Measurements from ENCODE around the gene SLC32A1. TPM values are rescaled to one million over a fixed set of nuclear protein-coding genes. Genes with fewer than 3 reads are reported as not detected.

SLC32A1 gene, protein sequence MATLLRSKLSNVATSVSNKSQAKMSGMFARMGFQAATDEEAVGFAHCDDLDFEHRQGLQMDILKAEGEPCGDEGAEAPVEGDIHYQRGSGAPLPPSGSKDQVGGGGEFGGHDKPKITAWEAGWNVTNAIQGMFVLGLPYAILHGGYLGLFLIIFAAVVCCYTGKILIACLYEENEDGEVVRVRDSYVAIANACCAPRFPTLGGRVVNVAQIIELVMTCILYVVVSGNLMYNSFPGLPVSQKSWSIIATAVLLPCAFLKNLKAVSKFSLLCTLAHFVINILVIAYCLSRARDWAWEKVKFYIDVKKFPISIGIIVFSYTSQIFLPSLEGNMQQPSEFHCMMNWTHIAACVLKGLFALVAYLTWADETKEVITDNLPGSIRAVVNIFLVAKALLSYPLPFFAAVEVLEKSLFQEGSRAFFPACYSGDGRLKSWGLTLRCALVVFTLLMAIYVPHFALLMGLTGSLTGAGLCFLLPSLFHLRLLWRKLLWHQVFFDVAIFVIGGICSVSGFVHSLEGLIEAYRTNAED
- total RNA-seq (2014; rRNA removed; shearing (Covaris generic)), result not detected in 2 replicates
- polyA plus RNA-seq (2015; cell fraction: cytosol; rRNA removed), result 0.03 TPM in 1 of 2 replicates, not detected in the other
- not detected in 2 replicates for polyA plus RNA-seq (2015; cell fraction: nucleus; rRNA removed)

DNA sequence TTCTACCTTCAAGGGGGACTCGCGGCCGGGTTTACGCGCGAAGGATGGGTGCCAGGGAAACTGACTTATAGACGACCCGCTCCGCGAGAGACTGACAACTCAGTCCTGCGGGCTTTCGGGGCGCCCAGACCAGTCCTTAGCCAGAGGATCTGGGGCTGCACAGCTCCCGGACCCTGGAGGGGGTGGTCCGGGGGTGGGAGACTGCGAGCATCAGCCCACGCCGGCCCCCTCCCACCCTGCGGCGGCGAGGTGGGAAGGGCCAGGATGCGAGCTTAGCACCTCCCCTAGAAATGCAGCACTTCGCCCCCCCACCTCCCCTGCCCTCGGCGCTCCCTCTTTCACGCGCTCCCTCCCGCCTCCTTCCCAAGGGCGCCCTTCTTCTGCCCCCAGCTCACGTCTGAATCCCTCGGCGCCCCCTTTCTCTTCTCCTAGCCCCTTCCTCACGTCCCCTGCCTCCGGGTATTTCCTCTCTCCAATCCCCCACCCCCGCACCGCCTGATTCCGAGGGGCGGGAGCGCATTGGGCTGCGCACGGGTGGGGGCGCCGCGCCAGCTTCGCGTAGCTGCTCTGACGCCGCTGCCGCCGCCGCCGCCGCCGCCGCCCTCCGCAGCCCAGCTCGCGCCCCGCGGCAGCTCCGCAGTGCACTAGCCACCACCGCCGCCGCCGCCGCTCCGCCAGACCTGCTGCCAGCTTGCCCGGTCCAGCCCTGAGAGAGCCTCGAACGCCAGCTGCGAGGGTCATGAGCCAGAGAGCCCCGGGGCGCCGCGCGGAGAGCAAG, at the start of gene SLC32A1:
Gene SLC32A1 (plus strand): TSS at position 639 of the 778 bp plus-strand sequence. CDS start 239 bp downstream, outside the sequence.
- DNase-seq (ENCODE audit: low read depth, low spot score), result no peak

DNA sequence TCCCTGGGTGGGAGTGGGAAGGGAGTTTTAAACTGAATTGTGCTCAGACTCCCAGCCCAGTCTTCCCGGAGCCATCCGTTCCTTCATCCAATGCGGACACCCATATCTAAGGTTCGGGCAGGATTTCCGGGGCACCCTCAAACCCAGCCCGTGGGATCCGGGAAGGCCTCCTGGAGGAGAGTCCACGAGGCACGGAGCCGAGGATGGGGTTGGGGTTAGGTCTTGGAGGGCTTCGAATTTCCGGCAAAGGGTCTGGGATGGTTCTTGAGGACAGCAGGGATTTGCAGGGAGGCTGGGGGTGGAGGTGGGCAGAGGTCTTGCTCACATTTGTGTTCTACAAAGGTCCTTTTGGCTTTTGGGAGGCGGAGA, 49.5 kb upstream of the SLC32A1 start:
- no peak for DNase-seq (ENCODE audit: low read depth, low spot score)
- in situ Hi-C loops (cut with HindIII; ENCODE audit: low pct_unique_long_range_greater_than_20kb, low sequenced_read_pairs), result loop anchor here (25.0 kb wide), 1 partner anchor 88 kb away; no protein-coding TSS in a partner anchor

More for the DNA sequence above, at the start of gene SLC32A1:
- in situ Hi-C loops (cut with HindIII; ENCODE audit: low pct_unique_long_range_greater_than_20kb, low sequenced_read_pairs), result no loop called here

DNA sequence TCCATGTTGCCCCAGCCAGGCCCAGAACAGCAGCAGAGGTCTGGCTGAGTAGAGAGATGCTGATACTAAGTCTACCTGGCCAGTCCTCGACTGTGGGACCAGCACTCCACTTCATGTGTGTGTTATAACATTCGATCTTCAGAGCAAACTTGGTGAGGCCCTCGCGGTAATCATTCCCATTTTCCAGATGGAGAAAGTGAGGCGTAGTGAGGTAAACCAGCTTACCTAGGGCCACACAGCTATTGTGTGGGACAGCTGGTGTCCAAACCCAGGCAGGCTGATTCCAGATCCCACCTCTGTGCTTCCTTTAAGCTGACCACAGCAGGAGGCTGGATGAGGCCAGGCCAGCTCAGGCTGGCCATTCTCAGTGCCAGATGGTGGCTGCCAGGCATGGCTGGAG, 47.7 kb upstream of the SLC32A1 start:
- no peak for DNase-seq (ENCODE audit: low read depth, low spot score)
- in situ Hi-C loops (cut with HindIII; ENCODE audit: low pct_unique_long_range_greater_than_20kb, low sequenced_read_pairs), result no loop called here

DNA sequence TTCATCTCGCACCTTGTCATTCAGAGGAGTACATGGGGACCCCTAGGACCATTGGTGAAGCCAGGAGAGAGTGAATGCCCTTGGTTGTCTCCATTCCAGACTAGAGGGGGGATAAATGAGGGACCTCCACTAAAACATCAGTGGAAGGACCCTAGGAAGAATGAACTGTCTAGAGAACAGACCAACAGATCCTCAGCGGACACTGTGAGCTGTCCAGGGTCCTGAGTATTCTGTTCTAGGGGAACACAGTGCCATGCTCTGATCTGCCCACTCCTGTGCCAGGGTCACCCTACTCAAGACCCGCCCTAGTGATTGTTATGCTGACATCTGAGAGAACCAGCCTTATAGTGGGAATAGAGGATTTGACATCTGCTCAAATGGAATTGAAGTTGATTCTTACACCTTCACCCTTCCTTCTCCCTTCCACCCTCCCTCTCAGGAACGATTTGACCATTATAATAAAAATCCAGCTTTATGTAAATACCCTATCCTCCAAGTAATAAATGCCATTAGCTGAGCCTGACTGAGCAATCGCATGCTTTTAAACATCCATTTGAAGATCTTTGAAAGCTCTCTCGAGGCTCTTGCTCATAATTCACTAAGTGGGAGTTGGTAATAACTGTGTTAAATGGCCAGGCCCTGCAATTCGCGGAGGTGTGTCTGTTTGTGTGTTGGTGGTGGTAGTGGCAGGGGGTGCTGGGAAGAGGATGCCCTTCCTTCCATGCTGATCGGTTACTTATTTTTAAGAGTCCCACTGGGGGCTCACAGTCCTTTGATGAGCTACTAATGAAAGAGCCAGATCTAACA, 43.6 kb upstream of the SLC32A1 start:
- in situ Hi-C loops (cut with HindIII; ENCODE audit: low pct_unique_long_range_greater_than_20kb, low sequenced_read_pairs), result no loop called here
- peak; percentile 39 for DNase-seq (ENCODE audit: low read depth, low spot score)

DNA sequence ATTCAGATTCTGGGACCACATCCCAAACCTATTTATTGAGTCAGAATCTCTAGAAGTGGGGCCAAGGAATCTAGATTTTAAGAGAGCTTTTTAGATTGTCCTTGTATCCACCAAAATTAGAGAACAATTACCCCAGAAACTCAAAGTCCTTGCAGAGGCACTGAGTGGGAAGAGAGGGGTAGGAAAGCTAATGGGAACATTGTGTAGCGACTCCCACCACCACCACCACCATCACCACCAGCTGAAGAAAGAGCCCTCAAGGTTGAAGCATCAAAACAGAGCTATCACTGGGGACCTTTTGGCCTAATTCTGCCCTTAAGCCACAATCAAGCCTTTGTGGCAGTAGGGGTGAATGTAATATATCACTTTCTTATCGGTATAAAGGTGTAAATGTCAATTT, 39.0 kb upstream of the SLC32A1 start:
- in situ Hi-C loops (cut with HindIII; ENCODE audit: low pct_unique_long_range_greater_than_20kb, low sequenced_read_pairs), result no loop called here
- DNase-seq (ENCODE audit: low read depth, low spot score), result no peak

DNA sequence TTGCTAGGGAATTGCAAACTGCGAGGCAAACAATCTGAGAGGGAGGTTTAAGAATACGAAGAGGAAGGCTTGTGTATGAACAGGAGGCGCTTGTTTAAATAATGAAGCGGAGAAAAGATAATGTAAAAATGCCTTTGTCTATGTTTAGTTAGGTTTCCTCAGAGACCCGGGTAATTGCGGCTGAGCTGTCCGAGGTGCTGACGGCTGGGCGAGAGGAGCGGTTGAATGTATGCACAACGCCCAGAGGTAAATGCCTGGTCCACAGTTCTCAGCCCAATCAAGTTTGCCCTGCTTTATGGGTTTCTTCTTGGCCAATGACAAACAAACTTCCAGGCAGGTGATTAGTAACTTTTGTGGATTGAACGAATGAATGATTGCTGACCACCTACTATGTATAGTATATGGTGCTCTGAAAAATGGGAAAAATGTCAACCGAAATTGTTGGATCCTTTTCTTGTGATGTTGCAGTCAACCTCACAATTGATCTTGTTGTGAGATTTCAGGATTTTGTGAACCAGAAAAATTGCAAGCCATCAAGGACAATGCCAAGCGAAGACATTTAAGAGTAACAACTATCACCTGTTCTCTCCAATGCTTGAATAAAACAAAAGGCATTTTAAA, 38.3 kb upstream of the SLC32A1 start:
- in situ Hi-C loops (cut with HindIII; ENCODE audit: low pct_unique_long_range_greater_than_20kb, low sequenced_read_pairs), result no loop called here
- DNase-seq (ENCODE audit: low read depth, low spot score), result peak; percentile 37

DNA sequence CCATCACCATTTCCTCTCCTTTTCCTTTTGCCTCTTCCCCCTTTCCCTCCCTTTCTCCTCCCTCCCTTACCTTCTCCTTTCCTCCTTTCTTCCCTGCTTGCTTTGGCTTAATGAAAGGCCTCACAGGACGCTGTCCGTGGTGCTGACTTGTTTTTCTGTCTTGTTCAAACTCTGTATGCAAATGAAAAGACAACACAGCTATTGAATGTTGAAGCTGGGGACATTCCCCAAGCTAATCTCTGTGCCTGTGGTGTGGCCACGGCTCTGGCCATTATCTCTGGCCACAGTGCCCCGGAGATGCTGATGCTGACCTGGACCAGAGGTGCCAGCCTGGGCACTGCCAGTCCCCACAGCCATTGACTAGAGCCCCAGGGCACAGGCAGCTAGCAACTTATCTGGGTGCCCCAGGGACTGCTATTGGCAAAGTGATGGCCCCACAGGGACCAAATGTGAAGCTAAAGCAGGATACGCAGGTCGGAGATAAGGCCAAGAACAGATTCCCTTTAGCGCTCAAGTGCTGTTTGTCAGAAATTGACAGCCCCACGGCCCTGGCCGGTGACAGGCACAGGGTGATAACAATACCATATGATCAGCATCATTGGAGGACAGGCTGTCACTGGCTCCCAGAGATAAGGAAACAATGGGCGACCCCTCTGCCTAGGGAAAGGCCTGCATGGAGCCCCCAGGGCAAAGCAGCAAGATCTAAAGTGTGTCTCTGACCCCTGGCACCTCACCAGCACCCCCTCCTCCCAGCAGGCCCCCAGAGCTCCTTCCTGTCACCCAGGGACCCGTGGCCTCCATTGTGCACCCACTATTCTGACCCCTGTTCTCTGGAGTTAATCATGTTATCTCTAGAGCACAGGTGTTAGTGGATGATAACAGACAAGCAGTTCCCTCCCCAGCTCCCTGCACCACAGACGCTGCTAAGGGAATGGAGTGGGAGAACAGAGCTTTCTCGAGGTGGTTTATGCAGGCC, 31.6 kb upstream of the SLC32A1 start:
- peak; percentile 66 for DNase-seq (ENCODE audit: low read depth, low spot score)
- in situ Hi-C loops (cut with HindIII; ENCODE audit: low pct_unique_long_range_greater_than_20kb, low sequenced_read_pairs), result no loop called here

DNA sequence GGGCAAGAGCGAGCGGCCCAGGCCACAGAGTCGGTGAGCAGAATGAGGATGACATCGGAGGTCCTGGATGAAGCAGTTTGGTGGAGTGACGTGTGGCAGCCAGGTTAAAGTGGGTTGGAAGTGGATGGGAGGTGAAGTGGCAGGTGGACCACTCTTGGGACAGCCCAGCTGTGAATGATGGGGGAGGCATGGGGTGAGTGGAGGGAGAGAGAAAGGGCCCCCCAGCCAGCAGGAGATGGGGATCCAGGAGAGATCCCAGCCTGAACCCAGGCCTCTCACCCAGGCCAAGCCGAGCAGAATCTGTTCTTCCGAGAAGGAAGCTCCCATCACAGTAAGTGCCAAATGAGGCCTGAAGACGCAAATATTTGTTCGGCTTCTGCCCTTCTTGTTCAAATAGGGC, 27.0 kb upstream of the SLC32A1 start:
- in situ Hi-C loops (cut with HindIII; ENCODE audit: low pct_unique_long_range_greater_than_20kb, low sequenced_read_pairs), result no loop called here

DNA sequence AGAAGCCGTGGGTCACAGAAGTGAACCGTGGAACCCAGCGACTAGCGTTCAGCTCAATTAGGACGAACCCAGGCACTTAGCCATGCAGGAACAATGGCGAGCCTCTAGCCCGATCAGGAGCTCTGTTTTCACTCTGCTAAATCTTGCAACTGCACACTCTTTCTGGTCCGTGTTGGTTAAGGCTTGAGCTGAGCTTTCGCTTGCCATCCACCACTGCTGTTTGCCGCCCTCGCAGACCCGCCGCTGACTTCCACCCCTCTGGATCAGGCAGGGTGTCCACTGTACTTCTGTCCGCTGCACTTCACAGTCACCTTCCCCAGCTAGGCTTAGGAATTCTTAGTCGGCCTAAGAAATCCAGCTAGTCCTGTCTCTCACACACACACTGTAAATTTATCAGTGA, 25.7 kb upstream of the SLC32A1 start:
- no peak for DNase-seq (ENCODE audit: low read depth, low spot score)
- in situ Hi-C loops (cut with HindIII; ENCODE audit: low pct_unique_long_range_greater_than_20kb, low sequenced_read_pairs), result no loop called here

More for the DNA sequence above, 27.0 kb upstream of the SLC32A1 start:
- DNase-seq (ENCODE audit: low read depth, low spot score), result no peak

DNA sequence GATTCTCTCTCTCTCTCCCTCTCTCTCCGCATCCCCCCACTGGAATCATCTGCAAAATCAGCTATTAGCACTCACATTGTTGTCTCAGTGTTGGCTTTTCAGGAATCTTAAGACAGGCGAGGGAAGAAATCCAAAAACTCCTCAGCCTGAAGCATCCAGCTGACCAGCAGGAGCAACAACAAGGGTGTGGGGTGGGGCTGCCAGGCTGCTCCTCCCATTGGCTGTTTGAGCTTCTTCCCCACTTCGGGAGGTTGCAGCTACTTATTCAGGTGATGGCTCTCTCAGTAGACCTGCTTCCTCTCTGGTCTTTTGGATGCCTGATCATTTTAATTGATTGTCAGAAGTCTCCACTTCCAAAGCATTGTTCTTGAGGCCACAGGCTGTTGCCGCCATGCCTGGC, 24.1 kb upstream of the SLC32A1 start:
- DNase-seq (ENCODE audit: low read depth, low spot score), result no peak
- in situ Hi-C loops (cut with HindIII; ENCODE audit: low pct_unique_long_range_greater_than_20kb, low sequenced_read_pairs), result no loop called here

DNA sequence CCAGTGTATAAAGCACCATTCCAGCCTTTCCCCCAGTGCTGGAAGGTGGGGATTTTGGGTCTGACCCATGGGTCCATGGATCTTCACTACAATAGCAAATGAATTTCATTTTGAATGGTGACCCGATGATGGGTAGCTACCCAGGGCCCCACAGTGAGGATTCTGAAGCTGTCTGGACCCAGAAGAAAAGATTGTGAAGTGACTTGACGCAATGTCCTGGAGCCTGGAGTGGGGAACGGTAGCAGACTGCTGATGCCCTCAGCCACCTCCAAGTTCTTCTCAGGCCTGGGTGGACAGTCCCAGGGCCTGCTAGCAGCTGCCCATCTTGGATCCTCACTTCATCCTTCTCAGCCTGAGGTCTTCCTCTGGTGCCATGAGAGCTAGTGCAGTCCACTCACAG, 23.4 kb upstream of the SLC32A1 start:
- in situ Hi-C loops (cut with HindIII; ENCODE audit: low pct_unique_long_range_greater_than_20kb, low sequenced_read_pairs), result no loop called here
- no peak for DNase-seq (ENCODE audit: low read depth, low spot score)

DNA sequence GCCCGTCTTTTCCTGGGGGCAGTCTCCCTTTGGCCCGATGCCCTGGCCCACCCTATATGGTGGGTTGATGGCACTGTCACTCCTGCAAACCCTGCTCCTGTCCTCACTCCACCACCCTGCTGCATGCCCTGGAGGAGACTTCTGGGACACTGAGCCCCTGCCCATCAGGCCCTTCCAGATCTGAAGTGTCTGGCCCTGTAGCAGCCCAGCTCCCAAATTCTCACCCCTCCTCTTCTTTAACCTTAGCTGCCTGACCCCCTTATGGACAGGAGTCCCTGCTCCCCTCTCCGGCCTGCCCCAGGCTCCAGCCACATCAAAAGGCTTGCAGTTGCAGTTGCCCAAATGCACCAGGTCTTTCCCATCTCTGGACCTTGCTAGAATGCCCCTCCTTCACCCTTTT, 20.8 kb upstream of the SLC32A1 start:
- DNase-seq (ENCODE audit: low read depth, low spot score), result no peak
- in situ Hi-C loops (cut with HindIII; ENCODE audit: low pct_unique_long_range_greater_than_20kb, low sequenced_read_pairs), result no loop called here

DNA sequence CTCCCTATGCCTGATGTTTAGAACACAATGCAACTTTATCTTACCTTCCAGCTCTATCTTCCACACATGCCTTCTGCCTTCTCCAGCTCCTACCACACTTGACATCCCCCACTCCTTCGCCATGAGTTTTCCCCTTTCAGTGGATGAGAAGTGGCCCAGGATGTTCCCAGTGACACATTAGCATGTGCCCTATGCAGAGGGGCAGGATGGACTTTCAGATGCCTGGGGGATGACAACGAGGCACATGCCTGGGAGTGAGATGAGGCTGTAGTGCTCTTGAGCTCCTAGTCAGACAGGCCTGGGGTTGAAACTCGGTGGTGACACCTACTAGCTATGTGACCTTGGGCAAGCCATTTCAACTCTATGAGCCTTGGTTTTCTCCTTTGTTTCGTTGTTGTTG, 20.1 kb upstream of the SLC32A1 start:
- in situ Hi-C loops (cut with HindIII; ENCODE audit: low pct_unique_long_range_greater_than_20kb, low sequenced_read_pairs), result no loop called here
- DNase-seq (ENCODE audit: low read depth, low spot score), result no peak

DNA sequence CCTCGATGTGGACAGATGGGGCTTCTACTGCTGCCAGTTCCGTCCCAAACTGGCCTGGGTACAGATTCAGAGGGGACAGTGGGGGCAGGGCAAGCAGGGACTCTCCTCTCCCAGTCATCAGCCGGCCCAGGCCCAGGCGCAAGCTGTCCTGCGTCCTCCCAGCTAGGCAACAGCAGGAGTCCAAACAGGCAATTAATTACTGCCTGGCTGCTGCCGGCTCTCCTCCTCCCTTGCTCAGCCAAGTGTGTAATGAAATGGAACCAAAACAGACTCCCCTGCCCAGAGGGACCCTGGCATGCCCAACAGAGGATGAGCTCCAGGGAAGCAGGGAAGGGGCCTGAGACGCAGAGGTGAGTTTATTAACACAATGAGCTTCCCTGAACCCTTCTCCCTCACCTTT, 17.8 kb upstream of the SLC32A1 start:
- in situ Hi-C loops (cut with HindIII; ENCODE audit: low pct_unique_long_range_greater_than_20kb, low sequenced_read_pairs), result no loop called here
- DNase-seq (ENCODE audit: low read depth, low spot score), result no peak

DNA sequence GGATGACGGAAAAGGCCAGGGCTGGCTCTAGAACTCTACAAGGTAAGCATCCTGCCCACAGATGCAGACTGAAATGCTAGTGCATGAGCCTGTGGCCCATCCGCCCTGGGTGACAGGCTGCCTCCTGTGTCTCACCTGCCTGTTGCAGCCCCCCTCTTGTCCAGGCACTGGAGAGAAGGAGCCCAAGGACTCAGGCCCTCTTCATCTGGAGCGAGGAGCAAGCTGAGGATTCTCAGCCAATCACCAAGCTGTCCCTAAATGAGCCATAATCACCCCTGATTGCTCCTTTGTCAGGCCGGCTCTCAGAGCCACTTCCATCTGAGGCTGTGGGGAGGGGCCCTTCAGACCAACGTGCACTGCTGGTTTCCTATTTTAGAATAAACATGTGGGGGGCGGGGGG, 10.0 kb upstream of the SLC32A1 start:
- in situ Hi-C loops (cut with HindIII; ENCODE audit: low pct_unique_long_range_greater_than_20kb, low sequenced_read_pairs), result no loop called here
- no peak for DNase-seq (ENCODE audit: low read depth, low spot score)

DNA sequence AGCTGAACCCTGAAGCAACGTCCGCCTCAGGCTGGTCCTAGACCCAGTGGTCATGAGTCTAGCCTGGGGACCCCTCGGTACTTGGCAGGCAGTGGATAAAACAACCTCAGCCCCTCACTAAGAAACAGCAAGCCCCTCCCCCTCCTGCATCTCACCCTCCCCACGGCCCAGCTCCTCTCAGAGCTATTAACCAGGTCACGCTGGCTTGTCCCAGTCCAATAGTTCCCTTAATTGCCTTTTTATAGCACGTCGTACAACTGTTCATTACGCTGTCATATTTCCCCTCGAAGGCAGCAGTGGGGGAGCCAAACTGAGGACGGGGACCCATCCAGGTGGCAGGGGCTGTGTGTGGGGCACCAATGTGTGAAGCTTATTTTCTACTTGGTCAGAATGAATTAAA, 8.6 kb upstream of the SLC32A1 start:
- in situ Hi-C loops (cut with HindIII; ENCODE audit: low pct_unique_long_range_greater_than_20kb, low sequenced_read_pairs), result no loop called here
- DNase-seq (ENCODE audit: low read depth, low spot score), result no peak

All from SK-MEL-5 (cell line).